ENCODE results near the gene NDUFA6. TPM values are rescaled to one million over a fixed set of nuclear protein-coding genes. Genes with fewer than 3 reads are reported as not detected.

Gene NDUFA6
- total RNA-seq, 1 experiment from 2014 or later = 80.5 TPM

GRCh38 chr22:42078469-42079318, 11.9 kb downstream of the NDUFA6 start:
- no peaks in the 10 kb centered on the region for H3K9me3 ChIP-seq (ENCODE audit: control insufficient read depth in 1 of 2, insufficient read depth in 1 of 2, low read depth in 1 of 2, low read length in 2 of 2)
- peak overlapping the region; percentile 87 for H3K4me2 ChIP-seq (ENCODE audit: low read length)
- no peak for DNase-seq (ENCODE audit: low read depth, low spot score)
- no peaks in the 10 kb centered on the region for H3K9me2 ChIP-seq (ENCODE audit: insufficient read depth)
- H3K79me2 ChIP-seq (ENCODE audit: insufficient read depth, low read length) = peaks cover 3% of the 10 kb centered on the region
- BruUV-seq (replicated peaks) = TSS peak; percentile 96
- H3K9ac ChIP-seq (ENCODE audit: low read length) = peak overlapping the region; percentile 70
- CTCF ChIA-PET = interaction anchor here (1.3 to 1.5 kb wide), 3 partner anchors 8 to 381 kb away, joined by 3 to 4 read pairs (median 3); partner anchors contain the start of genes NAGA and NDUFA6
- peak overlapping the region; percentile 68 to 69 for H3K4me3 ChIP-seq (replicated peaks in 1 of 2; ENCODE audit: low read depth in 1 of 2, low read length in 2 of 2)
- intact Hi-C loops (cut with micrococcal nuclease) = no loop called here
- peaks cover 12 to 19% of the 10 kb centered on the region in 2 experiments for H3K4me1 ChIP-seq (ENCODE audit: control insufficient read depth in 1 of 2, insufficient read depth in 2 of 2, low read length in 2 of 2)
- POLR2A ChIA-PET = interaction anchor here (1.2 to 3.8 kb wide), 2 partner anchors 9 to 12 kb away, joined by 3 to 27 read pairs; partner anchors contain the start of gene NDUFA6
- RAD21 ChIA-PET (ENCODE audit: low non-redundant PET in 1 of 2, low total read pairs in 2 of 2, uncharacterized antibody in 2 of 2, unreplicated experiment in 2 of 2) = no interaction called here
- H4K20me1 ChIP-seq (ENCODE audit: insufficient read depth) = no peaks in the 10 kb centered on the region
- H2AFZ ChIP-seq (ENCODE audit: low read depth, low read length, poor library complexity, severe bottlenecking) = no peak overlapping the region
- peaks cover 0 to 2% of the 10 kb centered on the region in 2 experiments; a peak in 1 of 4 replicates for H3K36me3 ChIP-seq (ENCODE audit: control insufficient read depth in 1 of 2, insufficient read depth in 2 of 2, low read length in 2 of 2)
- H3K27ac ChIP-seq (ENCODE audit: low read depth, low read length) = peak overlapping the region; percentile 73
- no peak for TF ChIP-seq ZBTB33 (IDR thresholded peaks at IDR 0.05; ENCODE audit: extremely low read depth, insufficient replicate concordance, low read length)
- no peak for TF ChIP-seq EGR1 (IDR thresholded peaks at IDR 0.05; ENCODE audit: low read depth)
- no peak for TF ChIP-seq JUND (IDR thresholded peaks at IDR 0.05)
- peak; percentile 5 for ATAC-seq
- H3K27me3 ChIP-seq (ENCODE audit: insufficient read depth, low read length) = no peaks in the 10 kb centered on the region

- Histone ChIP-seq H3K4me1 (ENCODE audit: control insufficient read depth in 1 of 2, insufficient read depth in 2 of 2, low read length in 2 of 2) (peaks cover 12 to 19% of the 10 kb centered on the region in 2 experiments), H3K79me2 (ENCODE audit: insufficient read depth, low read length) (peaks cover 3% of the 10 kb centered on the region), H3K4me3 (replicated peaks in 1 of 2; ENCODE audit: low read depth in 1 of 2, low read length in 2 of 2) (no peak overlapping the region), H3K9me2 (ENCODE audit: insufficient read depth) (no peaks in the 10 kb centered on the region), H3K27ac (ENCODE audit: low read depth, low read length) (no peak overlapping the region), H3K4me2 (ENCODE audit: low read length) (no peak overlapping the region), H4K20me1 (ENCODE audit: insufficient read depth) (no peaks in the 10 kb centered on the region), H2AFZ (ENCODE audit: low read depth, low read length, poor library complexity, severe bottlenecking) (no peak overlapping the region), H3K9ac (ENCODE audit: low read length) (no peak overlapping the region), H3K9me3 (ENCODE audit: control insufficient read depth in 1 of 2, insufficient read depth in 1 of 2, low read depth in 1 of 2, low read length in 2 of 2) (no peaks in the 10 kb centered on the region), H3K27me3 (ENCODE audit: insufficient read depth, low read length) (no peaks in the 10 kb centered on the region), H3K36me3 (ENCODE audit: control insufficient read depth in 1 of 2, insufficient read depth in 2 of 2, low read length in 2 of 2) (no peaks in the 10 kb centered on the region)
- RAD21 ChIA-PET (ENCODE audit: low non-redundant PET in 1 of 2, low total read pairs in 2 of 2, uncharacterized antibody in 2 of 2, unreplicated experiment in 2 of 2) = no interaction called here
- no peak for TF ChIP-seq ZFX (IDR thresholded peaks at IDR 0.05)
- TF ChIP-seq CEBPB (IDR thresholded peaks at IDR 0.05; ENCODE audit: low read depth) = no peak
- TF ChIP-seq SIN3A (IDR thresholded peaks at IDR 0.05; ENCODE audit: low read depth) = no peak
- no peak for TF ChIP-seq CBX3 (IDR thresholded peaks at IDR 0.05; ENCODE audit: low read depth)
- no peak for TF ChIP-seq EGR1 (IDR thresholded peaks at IDR 0.05; ENCODE audit: low read depth)
- POLR2A ChIA-PET = interaction anchor here (3.8 kb wide), 1 partner anchor 13 kb away, joined by 27 read pairs; the partner anchor contains the start of gene NDUFA6
- intact Hi-C loops (cut with micrococcal nuclease) = no loop called here
- DNase-seq (ENCODE audit: low read depth, low spot score) (no peak), ATAC-seq (no peak)
- BruUV-seq (replicated peaks) = no TSS peak
- CTCF ChIA-PET = interaction anchor here (1.5 kb wide), 1 partner anchor 13 kb away, joined by 4 read pairs; the partner anchor contains the start of gene NDUFA6
These were observed 13.0 kb downstream of the NDUFA6 start for GRCh38 chr22:42077486-42078125.
